Lung (tissue), 12 donors: ENCODE data around the gene IFNL3. TPM values are rescaled to one million over a fixed set of nuclear protein-coding genes. Genes with fewer than 3 reads are reported as not detected.

ENCODE experiments used
- ATAC-seq: fragments of 200-7000 bp; cut with Tn5 transposase; one replicate; pipeline ENCODE4 v1.9.1; 2020; ENCODE audit warnings: moderate number of reproducible peaks; ENCODE audit not compliant: insufficient read depth, low FRiP score
- DNase-seq, 3 donors: peaks; one replicate each; pipeline ENCODE4 v3.0.0-alpha.2; 2013 to 2017
- H3K27ac ChIP-seq, 2 donors: one replicate each; pipeline ENCODE4 v1.5.1; 2013; ENCODE audit warnings: mild to moderate bottlenecking in 2 of 2, moderate library complexity in 2 of 2, control low read depth in 1 of 2, inconsistent platforms in 1 of 2, low read depth in 1 of 2, low read length in 1 of 2
- H3K27me3 ChIP-seq, 3 donors: one replicate each; pipeline ENCODE4 v1.5.1; 2013; ENCODE audit warnings: low read length in 2 of 3; ENCODE audit not compliant: control insufficient read depth in 3 of 3, insufficient read depth in 3 of 3
- H3K36me3 ChIP-seq, 4 donors: one replicate each; pipeline ENCODE4 v1.5.1; 2013; ENCODE audit warnings: low read length in 4 of 4, mild to moderate bottlenecking in 1 of 4, moderate library complexity in 1 of 4; ENCODE audit not compliant: control insufficient read depth in 4 of 4, insufficient read depth in 4 of 4
- H3K4me1 ChIP-seq, 5 donors: one replicate each; pipeline ENCODE4 v1.5.1; 2013; ENCODE audit warnings: low read length in 5 of 5, mild to moderate bottlenecking in 2 of 5, moderate library complexity in 1 of 5; ENCODE audit not compliant: control insufficient read depth in 5 of 5, insufficient read depth in 5 of 5
- H3K4me3 ChIP-seq: one replicate; pipeline ENCODE4 v1.5.1; 2013; ENCODE audit warnings: mild to moderate bottlenecking, control low read depth, moderate library complexity
- H3K9ac ChIP-seq, 2 donors: one replicate each; pipeline ENCODE4 v1.5.1; 2013; ENCODE audit warnings: low read length in 2 of 2, control low read depth in 1 of 2; ENCODE audit not compliant: insufficient read depth in 1 of 2
- H3K9me3 ChIP-seq, 4 donors: one replicate each; pipeline ENCODE4 v1.5.1; 2013; ENCODE audit warnings: low read length in 3 of 4, mild to moderate bottlenecking in 1 of 4, moderate library complexity in 1 of 4; ENCODE audit not compliant: control insufficient read depth in 4 of 4, insufficient read depth in 3 of 4
- CTCF ChIP-seq: IDR thresholded peaks from 2 replicates; pipeline ENCODE4 v1.5.1; 2012; ENCODE audit warnings: mild to moderate bottlenecking; ENCODE audit errors: control extremely low read depth, extremely low read depth
- WGBS, 2 donors: extraction: QIAGEN DNeasy Blood & Tissue Kit; methylation state at CpG; one replicate each; pipeline ENCODE4 v1.1.7; 2013; 5-methylcytosine and 5-hydroxymethylcytosine counted together
- polyA plus RNA-seq, 2 donors: library from polyadenylated mRNA; stranded (reverse); fragments of 200-250 nt; gene quantifications; one replicate each; pipeline ENCODE4 v1.2.1, GENCODE V29; 2013
- total RNA-seq, 2 donors: library from RNA; depleted of rRNA in 1 of 2; stranded (reverse); fragments of >200 nt in 1 of 2; gene quantifications; one replicate each; pipeline ENCODE4 v1.2.1, GENCODE V29; 2014 to 2021
- donor health status: control.
- donor health status: control.
- donor health status: Bipolar disorder and iron deficiency.
- donor health status: healthy.
- donor health status: DM: yes; HTN: yes; CAD: no.

IFNL3 gene
- total and polyA plus RNA-seq, 4 donors = not detected

GRCh38 chr19:39207293-39207836 lies 37.4 kb downstream of the IFNL3 start:
- H3K4me3 ChIP-seq = no peak overlapping the region
- no peaks in the 10 kb centered on the region for H3K9me3 ChIP-seq
- 71 to 76% methylated on average over 6 of the region's 6 CpGs for WGBS, 2 donors
- no peaks in the 10 kb centered on the region for H3K36me3 ChIP-seq
- peaks cover 0 to 15% (median 9%) of the 10 kb centered on the region in 3 donors for H3K27me3 ChIP-seq
- no peak overlapping the region for H3K9ac ChIP-seq
- DNase-seq = no peak
- no peak overlapping the region for H3K27ac ChIP-seq
- H3K4me1 ChIP-seq = no peaks in the 10 kb centered on the region
- no peak for TF ChIP-seq CTCF
- no peak for ATAC-seq

- DNase-seq (no peak), ATAC-seq (no peak)
- H3K27ac ChIP-seq = no peak overlapping the region
- H3K36me3 ChIP-seq = no peaks in the 10 kb centered on the region
- H3K4me1 ChIP-seq = peaks cover 0 to 2% (median 0%) of the 10 kb centered on the region in 5 donors
- no peaks in the 10 kb centered on the region for H3K9me3 ChIP-seq
- H3K4me3 ChIP-seq = no peak overlapping the region
- no peak for TF ChIP-seq CTCF
- no peak overlapping the region for H3K9ac ChIP-seq
- WGBS, 2 donors = 82 to 95% methylated on average over 6 of the region's 6 CpGs
- H3K27me3 ChIP-seq = peaks cover 0 to 21% (median 9%) of the 10 kb centered on the region in 3 donors
Observed at GRCh38 chr19:39206122-39206521, 38.7 kb downstream of the IFNL3 start.

GRCh38 chr19:39205449-39205764 lies 39.4 kb downstream of the IFNL3 start:
- WGBS, 2 donors = 70% methylated on average over 3 of the region's 3 CpGs
- ATAC-seq (no peak), DNase-seq (no peak)
- Histone ChIP-seq H3K9ac (no peak overlapping the region), H3K4me3 (no peak overlapping the region), H3K27me3 (peaks cover 0 to 21% (median 9%) of the 10 kb centered on the region in 3 donors), H3K4me1 (peaks cover 0 to 5% (median 0%) of the 10 kb centered on the region in 5 donors), H3K9me3 (no peaks in the 10 kb centered on the region), H3K27ac (no peak overlapping the region), H3K36me3 (no peaks in the 10 kb centered on the region)
- no peak for TF ChIP-seq CTCF
